ENCODE data around the gene ITGBL1.
"Not testable (repeated sequence)": the region's sequence is repeated elsewhere in the genome, so short reads cannot be mapped to it uniquely, and the experiment has no call there.

ITGBL1 gene

GRCh38 chr13:101530293-101530692, 77.8 kb downstream of the ITGBL1 start:
- Mint-ChIP-seq H3K4me3 (no peak overlapping the region), H3K4me1 (ENCODE audit: low read depth in 2 of 2) (peaks cover 1 to 4% of the 10 kb centered on the region in 2 donors), H3K36me3 (ENCODE audit: insufficient read depth) (no peaks in the 10 kb centered on the region), H3K27me3 (no peaks in the 10 kb centered on the region), H3K9me3 (no peaks in the 10 kb centered on the region), H3K27ac (no peak overlapping the region)
- DNase-seq (no peak), ATAC-seq (replicated peaks) (no peak)

- no peak overlapping the region for H3K27ac Mint-ChIP-seq
- no peak for ATAC-seq (replicated peaks)
Measured at GRCh38 chr13:101535192-101535746, 82.8 kb downstream of the ITGBL1 start.

GRCh38 chr13:101536079-101536478, 83.6 kb downstream of the ITGBL1 start:
- DNase-seq (no peak), ATAC-seq (replicated peaks) (no peak)
- no peak overlapping the region for H3K4me3 Mint-ChIP-seq
- H3K36me3 Mint-ChIP-seq (ENCODE audit: insufficient read depth) = no peaks in the 10 kb centered on the region
- no peak overlapping the region for H3K27ac Mint-ChIP-seq
- no peaks in the 10 kb centered on the region for H3K9me3 Mint-ChIP-seq
- peaks cover 1 to 4% of the 10 kb centered on the region in 2 donors for H3K4me1 Mint-ChIP-seq (ENCODE audit: low read depth in 2 of 2)
- H3K27me3 Mint-ChIP-seq = no peaks in the 10 kb centered on the region

More at GRCh38 chr13:101535192-101535746, 82.8 kb downstream of the ITGBL1 start:
- no peak overlapping the region for H3K4me3 Mint-ChIP-seq
- H3K4me1 Mint-ChIP-seq (ENCODE audit: low read depth in 2 of 2) = peaks cover 1 to 4% of the 10 kb centered on the region in 2 donors
- H3K36me3 Mint-ChIP-seq (ENCODE audit: insufficient read depth) = no peaks in the 10 kb centered on the region
- DNase-seq = no peak
- no peaks in the 10 kb centered on the region for H3K9me3 Mint-ChIP-seq
- no peaks in the 10 kb centered on the region for H3K27me3 Mint-ChIP-seq

- H3K27ac Mint-ChIP-seq; H3K4me3 Mint-ChIP-seq; ATAC-seq (replicated peaks); H3K27me3 Mint-ChIP-seq; H3K36me3 Mint-ChIP-seq (ENCODE audit: insufficient read depth); DNase-seq; H3K4me1 Mint-ChIP-seq (ENCODE audit: low read depth in 2 of 2); H3K9me3 Mint-ChIP-seq: not testable (repeated sequence)
Measured at GRCh38 chr13:101544544-101544943, 92.1 kb downstream of the ITGBL1 start.

GRCh38 chr13:101544979-101545378, 92.5 kb downstream of the ITGBL1 start:
- Mint-ChIP-seq H3K27ac (no peak overlapping the region), H3K27me3 (peaks cover 0 to 9% of the 10 kb centered on the region in 2 donors), H3K4me3 (no peak overlapping the region), H3K9me3 (no peaks in the 10 kb centered on the region), H3K4me1 (ENCODE audit: low read depth in 2 of 2) (no peaks in the 10 kb centered on the region), H3K36me3 (ENCODE audit: insufficient read depth) (no peaks in the 10 kb centered on the region)
- ATAC-seq (replicated peaks) (no peak), DNase-seq (no peak)

GRCh38 chr13:101545521-101545920, 93.0 kb downstream of the ITGBL1 start:
- no peak for DNase-seq
- H3K36me3 Mint-ChIP-seq (ENCODE audit: insufficient read depth) = no peaks in the 10 kb centered on the region
- ATAC-seq (replicated peaks) = no peak
- H3K27me3 Mint-ChIP-seq = peaks cover 0 to 9% of the 10 kb centered on the region in 2 donors
- H3K27ac Mint-ChIP-seq = no peak overlapping the region
- no peaks in the 10 kb centered on the region for H3K4me1 Mint-ChIP-seq (ENCODE audit: low read depth in 2 of 2)
- no peak overlapping the region for H3K4me3 Mint-ChIP-seq
- no peaks in the 10 kb centered on the region for H3K9me3 Mint-ChIP-seq

- ATAC-seq (replicated peaks) (no peak), DNase-seq (no peak)
- no peak overlapping the region for H3K27ac Mint-ChIP-seq
- peaks cover under 1 to 2% of the 10 kb centered on the region in 2 donors for H3K27me3 Mint-ChIP-seq
- no peak overlapping the region for H3K4me3 Mint-ChIP-seq
- no peaks in the 10 kb centered on the region for H3K9me3 Mint-ChIP-seq
- H3K36me3 Mint-ChIP-seq (ENCODE audit: insufficient read depth) = no peaks in the 10 kb centered on the region
- H3K4me1 Mint-ChIP-seq (ENCODE audit: low read depth in 2 of 2) = no peaks in the 10 kb centered on the region
Measured at GRCh38 chr13:101552286-101552685, 99.8 kb downstream of the ITGBL1 start.

GRCh38 chr13:101552786-101553185, 100.3 kb downstream of the ITGBL1 start:
- Mint-ChIP-seq H3K27me3 (peaks cover 5 to 7% of the 10 kb centered on the region in 2 donors), H3K36me3 (ENCODE audit: insufficient read depth) (no peaks in the 10 kb centered on the region), H3K27ac (no peak overlapping the region), H3K9me3 (no peaks in the 10 kb centered on the region), H3K4me1 (ENCODE audit: low read depth in 2 of 2) (no peaks in the 10 kb centered on the region), H3K4me3 (no peak overlapping the region)
- no peak for DNase-seq
- ATAC-seq (replicated peaks) = no peak

- Mint-ChIP-seq H3K36me3 (ENCODE audit: insufficient read depth) (no peaks in the 10 kb centered on the region), H3K27me3 (peaks cover 18 to 25% of the 10 kb centered on the region in 2 donors), H3K27ac (no peak overlapping the region), H3K4me1 (ENCODE audit: low read depth in 2 of 2) (no peaks in the 10 kb centered on the region), H3K4me3 (no peak overlapping the region), H3K9me3 (no peaks in the 10 kb centered on the region)
- ATAC-seq (replicated peaks) (no peak), DNase-seq (no peak)
Measured at GRCh38 chr13:101554420-101555125, 102.1 kb downstream of the ITGBL1 start.

- no peaks in the 10 kb centered on the region for H3K9me3 Mint-ChIP-seq
Measured at GRCh38 chr13:101555610-101556009, 103.1 kb downstream of the ITGBL1 start.

GRCh38 chr13:101556676-101557123, 104.2 kb downstream of the ITGBL1 start:
- Mint-ChIP-seq H3K4me1 (ENCODE audit: low read depth in 2 of 2) (no peaks in the 10 kb centered on the region), H3K27ac (no peak overlapping the region), H3K4me3 (no peak overlapping the region), H3K27me3 (peaks cover 33 to 41% of the 10 kb centered on the region in 2 donors), H3K9me3 (no peaks in the 10 kb centered on the region), H3K36me3 (ENCODE audit: insufficient read depth) (no peaks in the 10 kb centered on the region)
- DNase-seq = no peak
- no peak for ATAC-seq (replicated peaks)

More at GRCh38 chr13:101555610-101556009, 103.1 kb downstream of the ITGBL1 start:
- no peaks in the 10 kb centered on the region for H3K36me3 Mint-ChIP-seq (ENCODE audit: insufficient read depth)
- H3K27me3 Mint-ChIP-seq = peaks cover 26 to 32% of the 10 kb centered on the region in 2 donors
- H3K4me1 Mint-ChIP-seq (ENCODE audit: low read depth in 2 of 2) = no peaks in the 10 kb centered on the region
- H3K27ac Mint-ChIP-seq = no peak overlapping the region
- DNase-seq = no peak
- no peak overlapping the region for H3K4me3 Mint-ChIP-seq
- ATAC-seq (replicated peaks) = no peak

GRCh38 chr13:101565317-101565716, 112.8 kb downstream of the ITGBL1 start:
- Mint-ChIP-seq H3K27ac (no peak overlapping the region), H3K36me3 (ENCODE audit: insufficient read depth) (no peaks in the 10 kb centered on the region), H3K27me3 (peaks cover 9 to 10% of the 10 kb centered on the region in 2 donors), H3K4me3 (no peak overlapping the region), H3K4me1 (ENCODE audit: low read depth in 2 of 2) (no peaks in the 10 kb centered on the region), H3K9me3 (no peaks in the 10 kb centered on the region)
- ATAC-seq (replicated peaks) (no peak), DNase-seq (no peak)

- DNase-seq (no peak), ATAC-seq (replicated peaks) (no peak)
- Mint-ChIP-seq H3K4me1 (ENCODE audit: low read depth in 2 of 2) (no peaks in the 10 kb centered on the region), H3K4me3 (no peak overlapping the region), H3K27ac (no peak overlapping the region), H3K36me3 (ENCODE audit: insufficient read depth) (no peaks in the 10 kb centered on the region), H3K27me3 (no peaks in the 10 kb centered on the region), H3K9me3 (no peaks in the 10 kb centered on the region)
Measured at GRCh38 chr13:101567841-101568240, 115.4 kb downstream of the ITGBL1 start.

- no peaks in the 10 kb centered on the region for H3K36me3 Mint-ChIP-seq (ENCODE audit: insufficient read depth)
- ATAC-seq (replicated peaks) = no peak
- H3K9me3 Mint-ChIP-seq = no peaks in the 10 kb centered on the region
Measured at GRCh38 chr13:101569807-101570206, 117.3 kb downstream of the ITGBL1 start.

More at GRCh38 chr13:101569807-101570206, 117.3 kb downstream of the ITGBL1 start:
- no peaks in the 10 kb centered on the region for H3K27me3 Mint-ChIP-seq
- DNase-seq = no peak
- H3K4me1 Mint-ChIP-seq (ENCODE audit: low read depth in 2 of 2) = no peaks in the 10 kb centered on the region
- H3K27ac Mint-ChIP-seq = no peak overlapping the region
- no peak overlapping the region for H3K4me3 Mint-ChIP-seq

Data from effector memory CD8-positive, alpha-beta T cell (primary cell).